ENCODE data around the gene RAB10. TPM values are rescaled to one million over a fixed set of nuclear protein-coding genes. Genes with fewer than 3 reads are reported as not detected.

Gene RAB10
- total and polyA plus RNA-seq, 9 of the 15 experiments (the other 6 are each of a cell fraction or from before 2014, with no cell fraction given) = 25.1 to 214 (median 157) TPM

DNA sequence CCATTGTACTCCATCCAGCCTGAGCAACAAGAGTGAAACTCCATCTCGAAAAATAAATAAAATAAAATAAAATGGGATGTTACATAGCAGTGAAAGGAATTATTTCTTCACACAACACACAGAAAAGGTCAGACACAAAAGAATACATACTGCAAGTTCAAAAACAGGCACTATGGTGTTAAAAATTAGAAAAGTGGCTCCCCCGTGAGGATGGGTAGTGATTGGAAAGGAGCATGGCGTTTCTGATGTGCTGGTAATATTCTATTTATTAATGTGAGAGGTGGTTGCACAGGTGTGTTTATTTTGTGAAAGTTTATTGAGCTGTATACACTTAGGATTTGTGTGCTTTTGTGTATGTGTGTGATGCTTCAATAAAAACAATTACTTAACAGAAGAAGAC is 22.9 kb upstream of the RAB10 start:
- Histone ChIP-seq H2AFZ (ENCODE audit: low read depth, low read length) (no peak overlapping the region), H3K79me2 (ENCODE audit: control insufficient read depth, insufficient read depth, low read length) (no peaks in the 10 kb centered on the region), H3K9me1 (ENCODE audit: control insufficient read depth, insufficient read depth, low read length) (no peaks in the 10 kb centered on the region), H3K4me1 (replicated peaks in 1 of 2; ENCODE audit: control insufficient read depth in 2 of 2, insufficient read depth in 2 of 2, low read length in 2 of 2) (peaks cover 9 to 21% of the 10 kb centered on the region in 2 experiments; a peak in 4 of 5 replicates), H3K36me3 (ENCODE audit: control insufficient read depth, insufficient read depth, low read length) (no peaks in the 10 kb centered on the region; the same call in 2 of the 3 replicates), H3K9me3 (replicated peaks; ENCODE audit: control insufficient read depth, insufficient read depth, low read depth, low read length) (no peaks in the 10 kb centered on the region), H3K27ac (ENCODE audit: extremely low read depth, low read depth, low read length) (no peak overlapping the region), H3K4me3 (no peak overlapping the region), H3K4me2 (ENCODE audit: insufficient read depth, low read length) (no peak overlapping the region), H4K20me1 (replicated peaks; ENCODE audit: control insufficient read depth, insufficient read depth, low read length) (no peaks in the 10 kb centered on the region), H3K27me3 (ENCODE audit: control insufficient read depth in 2 of 2, insufficient read depth in 2 of 2, low read length in 2 of 2) (no peaks in the 10 kb centered on the region), H3K9ac (ENCODE audit: insufficient read depth in 1 of 2, low read depth in 2 of 2, low read length in 2 of 2) (no peak overlapping the region)
- ATAC-seq = no peak
- ChIA-PET CTCF (ENCODE audit: low intra/inter-chr PET ratio) (no interaction called here), POLR2A (interaction anchor here (1.5 kb wide), 1 partner anchor 10 kb away, joined by 4 read pairs; no protein-coding TSS in a partner anchor)
- FAIRE-seq = no peak
- DNase-seq (ENCODE audit: extremely low read depth in 1 of 4, low spot score in 3 of 4) = no peak
- no TSS peak for BruUV-seq (replicated peaks)
- 44% methylated on average over 3 of the region's 3 CpGs for WGBS (ENCODE audit: insufficient coverage, low coverage, missing lambda C conversion rate)
- intact Hi-C loops (cut with micrococcal nuclease) (no loop called here), in situ Hi-C loops (cut with MboI) (no loop called here)
- TF ChIP-seq SPI1 (IDR thresholded peaks at IDR 0.05; ENCODE audit: borderline replicate concordance, low read depth, low read length) (no peak), ZNF212 (CRISPR knock-in tag; IDR thresholded peaks at IDR 0.05) (no peak), CHD2 (IDR thresholded peaks at IDR 0.05; ENCODE audit: low read depth, low read length) (no peak), ZNF75A (CRISPR knock-in tag; IDR thresholded peaks at IDR 0.05) (no peak), NR4A1 (CRISPR knock-in tag; IDR thresholded peaks at IDR 0.05) (no peak), NR4A1 (tag; IDR thresholded peaks at IDR 0.05) (no peak)
- TF ChIP-seq, protein P1, sequence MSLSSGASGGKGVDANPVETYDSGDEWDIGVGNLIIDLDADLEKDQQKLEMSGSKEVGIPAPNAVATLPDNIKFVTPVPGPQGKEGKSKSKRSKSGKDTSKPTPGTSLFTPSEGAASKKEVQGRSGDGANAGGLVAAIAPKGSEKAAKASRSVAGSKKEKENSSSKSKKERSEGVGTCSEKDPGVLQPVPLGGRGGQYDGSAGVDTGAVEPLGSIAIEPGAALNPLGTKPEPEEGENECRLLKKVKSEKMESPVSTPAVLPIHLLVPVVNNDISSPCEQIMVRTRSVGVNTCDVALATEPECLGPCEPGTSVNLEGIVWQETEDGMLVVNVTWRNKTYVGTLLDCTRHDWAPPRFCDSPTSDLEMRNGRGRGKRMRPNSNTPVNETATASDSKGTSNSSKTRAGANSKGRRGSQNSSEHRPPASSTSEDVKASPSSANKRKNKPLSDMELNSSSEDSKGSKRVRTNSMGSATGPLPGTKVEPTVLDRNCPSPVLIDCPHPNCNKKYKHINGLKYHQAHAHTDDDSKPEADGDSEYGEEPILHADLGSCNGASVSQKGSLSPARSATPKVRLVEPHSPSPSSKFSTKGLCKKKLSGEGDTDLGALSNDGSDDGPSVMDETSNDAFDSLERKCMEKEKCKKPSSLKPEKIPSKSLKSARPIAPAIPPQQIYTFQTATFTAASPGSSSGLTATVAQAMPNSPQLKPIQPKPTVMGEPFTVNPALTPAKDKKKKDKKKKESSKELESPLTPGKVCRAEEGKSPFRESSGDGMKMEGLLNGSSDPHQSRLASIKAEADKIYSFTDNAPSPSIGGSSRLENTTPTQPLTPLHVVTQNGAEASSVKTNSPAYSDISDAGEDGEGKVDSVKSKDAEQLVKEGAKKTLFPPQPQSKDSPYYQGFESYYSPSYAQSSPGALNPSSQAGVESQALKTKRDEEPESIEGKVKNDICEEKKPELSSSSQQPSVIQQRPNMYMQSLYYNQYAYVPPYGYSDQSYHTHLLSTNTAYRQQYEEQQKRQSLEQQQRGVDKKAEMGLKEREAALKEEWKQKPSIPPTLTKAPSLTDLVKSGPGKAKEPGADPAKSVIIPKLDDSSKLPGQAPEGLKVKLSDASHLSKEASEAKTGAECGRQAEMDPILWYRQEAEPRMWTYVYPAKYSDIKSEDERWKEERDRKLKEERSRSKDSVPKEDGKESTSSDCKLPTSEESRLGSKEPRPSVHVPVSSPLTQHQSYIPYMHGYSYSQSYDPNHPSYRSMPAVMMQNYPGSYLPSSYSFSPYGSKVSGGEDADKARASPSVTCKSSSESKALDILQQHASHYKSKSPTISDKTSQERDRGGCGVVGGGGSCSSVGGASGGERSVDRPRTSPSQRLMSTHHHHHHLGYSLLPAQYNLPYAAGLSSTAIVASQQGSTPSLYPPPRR (CRISPR knock-in tag; IDR thresholded peaks at IDR 0.05; ENCODE audit: borderline replicate concordance) = no peak
